Thoracic aorta endothelial cell (primary cell): ENCODE data around the gene PIMREG. TPM values are rescaled to one million over a fixed set of nuclear protein-coding genes. Genes with fewer than 3 reads are reported as not detected.

Experiments used
- total RNA-seq: library from RNA; depleted of rRNA; stranded (reverse); fragments of >200 nt; gene quantifications from 2 replicates; pipeline ENCODE4 v1.2.3, GENCODE V29; 2012

PIMREG gene
- total RNA-seq: 23.3 and 34.9 TPM in 2 replicates

GRCh38 chr17:6443692-6444570 lies at the start of gene PIMREG:
Gene PIMREG, plus strand, starts transcription at chr17:6444455. Its CDS starts 656 bp downstream, at chr17:6445111.

GRCh38 chr17:6435051-6435450 lies 9.2 kb upstream of the PIMREG start, which contains the start of gene AIPL1:
Gene AIPL1, minus strand, starts transcription at chr17:6435121. Its CDS starts 17 bp downstream, at chr17:6435104.

Other genes starting within 250 kb of the PIMREG start
- gene AIPL1, start 9.3 kb upstream of the PIMREG start, total RNA-seq: not detected in 2 replicates
- gene PITPNM3, start 112.1 kb downstream of the PIMREG start, total RNA-seq: 1.3 and 2.8 TPM in 2 replicates
- gene KIAA0753, start 196.3 kb downstream of the PIMREG start, total RNA-seq: 21.5 and 23.5 TPM in 2 replicates
- gene TXNDC17, start 196.6 kb downstream of the PIMREG start, total RNA-seq: 171 and 184 TPM in 2 replicates
- gene MED31, start 207.2 kb downstream of the PIMREG start, total RNA-seq: 24.3 and 26.9 TPM in 2 replicates
- gene C17orf100, start 207.3 kb downstream of the PIMREG start, total RNA-seq: 0.22 and 0.53 TPM in 2 replicates